Testis (tissue), 2 donors: ENCODE data around the gene CLCN1.

ENCODE experiments used
- CTCF ChIP-seq, 3 experiments: fragments of 450-650 bp in 2 of 3; fragments of 200-600 bp in 1 of 3; sonication (generic) in 1 of 3; IDR thresholded peaks; one replicate each; pipeline ENCODE4 v1.5.1; 2016 to 2019; ENCODE audit warnings: antibody characterized with exemption in 3 of 3, mild to moderate bottlenecking in 2 of 3, moderate library complexity in 1 of 3
- POLR2A ChIP-seq: fragments of 450-650 bp; IDR thresholded peaks from one replicate; pipeline ENCODE4 v1.6.1; 2017; ENCODE audit warnings: antibody characterized with exemption, mild to moderate bottlenecking, moderate library complexity

- no peak for TF ChIP-seq CTCF (IDR thresholded peaks at IDR 0.05)
- no peak for TF ChIP-seq POLR2A
Observed at GRCh38 chr7:143369678-143370651, 54.1 kb downstream of the CLCN1 start.
